Omental fat pad (tissue), 4 donors: Measurements from ENCODE around the gene LGALS3BP. TPM values are rescaled to one million over a fixed set of nuclear protein-coding genes. Genes with fewer than 3 reads are reported as not detected.

ENCODE experiments used
- ATAC-seq: fragments of 150-250 bp; one replicate; pipeline ENCODE4 v1.9.1; 2016; ENCODE audit warnings: mild to moderate bottlenecking, moderate library complexity; ENCODE audit not compliant: low FRiP score
- DNase-seq: peaks from one replicate; pipeline ENCODE4 v3.0.0-alpha.2; 2019; ENCODE audit warnings: low spot score
- total RNA-seq, 4 donors: library from RNA; depleted of rRNA; stranded (reverse); fragments of >200 nt; gene quantifications; one replicate each; pipeline ENCODE4 v1.1.0, GENCODE V29; 2016
- TF ChIP-seq, protein P1 (sequence below), 3 donors: fragments of 450-650 bp; IDR thresholded peaks; one replicate each; pipeline ENCODE4 v1.5.1; 2016 to 2017; ENCODE audit warnings: antibody characterized with exemption in 3 of 3, mild to moderate bottlenecking in 3 of 3, moderate library complexity in 2 of 3

The LGALS3BP gene
- total RNA-seq, 4 donors from 2014 or later = 325 to 516 (median 441) TPM

DNA sequence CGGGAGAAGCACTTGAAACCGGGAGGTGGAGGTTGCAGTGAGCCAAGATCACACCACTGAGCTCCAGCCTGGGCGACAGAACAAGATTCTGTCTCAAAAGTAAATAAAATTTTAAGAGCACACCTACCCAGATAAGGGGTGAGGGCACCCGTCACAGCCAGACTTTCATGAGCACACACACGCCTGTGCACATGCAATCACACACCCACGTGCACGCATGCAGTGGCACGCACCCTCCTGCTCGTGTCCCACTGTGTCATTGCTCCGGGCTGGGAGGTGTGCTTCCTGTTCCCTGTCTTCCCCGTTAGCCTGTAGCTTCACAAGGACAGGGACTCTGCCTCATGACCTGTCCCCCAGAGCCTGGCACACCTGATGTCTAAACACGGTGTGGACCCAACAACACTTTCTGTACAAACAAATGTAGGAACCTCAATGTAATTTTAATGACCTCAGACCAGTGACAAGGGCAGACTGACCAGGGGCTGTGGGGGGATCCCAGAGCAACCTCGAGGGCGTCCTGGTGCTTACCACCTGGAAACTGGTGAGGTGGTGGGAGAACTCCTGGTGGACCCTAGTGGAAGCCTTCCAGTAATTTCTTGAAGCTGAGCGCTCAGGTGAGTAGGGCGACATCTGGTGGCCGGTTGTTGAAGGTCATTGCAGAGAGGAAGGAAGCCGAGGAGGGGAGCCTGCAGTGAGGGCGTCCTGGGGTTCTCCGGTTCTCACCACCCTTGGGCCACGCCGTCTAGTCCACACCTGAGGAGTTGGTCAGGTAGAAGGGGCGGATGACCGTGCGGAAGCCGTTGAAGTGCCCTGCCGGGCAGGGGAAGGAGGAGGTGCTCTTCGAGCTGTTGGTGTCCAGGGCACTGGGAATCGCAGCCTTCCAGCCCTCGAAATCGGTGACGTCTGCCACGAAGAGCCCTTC, 8.6 kb downstream of the LGALS3BP start:
- TF ChIP-seq, protein P1, sequence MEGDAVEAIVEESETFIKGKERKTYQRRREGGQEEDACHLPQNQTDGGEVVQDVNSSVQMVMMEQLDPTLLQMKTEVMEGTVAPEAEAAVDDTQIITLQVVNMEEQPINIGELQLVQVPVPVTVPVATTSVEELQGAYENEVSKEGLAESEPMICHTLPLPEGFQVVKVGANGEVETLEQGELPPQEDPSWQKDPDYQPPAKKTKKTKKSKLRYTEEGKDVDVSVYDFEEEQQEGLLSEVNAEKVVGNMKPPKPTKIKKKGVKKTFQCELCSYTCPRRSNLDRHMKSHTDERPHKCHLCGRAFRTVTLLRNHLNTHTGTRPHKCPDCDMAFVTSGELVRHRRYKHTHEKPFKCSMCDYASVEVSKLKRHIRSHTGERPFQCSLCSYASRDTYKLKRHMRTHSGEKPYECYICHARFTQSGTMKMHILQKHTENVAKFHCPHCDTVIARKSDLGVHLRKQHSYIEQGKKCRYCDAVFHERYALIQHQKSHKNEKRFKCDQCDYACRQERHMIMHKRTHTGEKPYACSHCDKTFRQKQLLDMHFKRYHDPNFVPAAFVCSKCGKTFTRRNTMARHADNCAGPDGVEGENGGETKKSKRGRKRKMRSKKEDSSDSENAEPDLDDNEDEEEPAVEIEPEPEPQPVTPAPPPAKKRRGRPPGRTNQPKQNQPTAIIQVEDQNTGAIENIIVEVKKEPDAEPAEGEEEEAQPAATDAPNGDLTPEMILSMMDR (IDR thresholded peaks at IDR 0.05) = peak in 2 of 3 donors; percentile 49 to 51
- no peak for ATAC-seq
- peak; percentile 93 for DNase-seq

DNA sequence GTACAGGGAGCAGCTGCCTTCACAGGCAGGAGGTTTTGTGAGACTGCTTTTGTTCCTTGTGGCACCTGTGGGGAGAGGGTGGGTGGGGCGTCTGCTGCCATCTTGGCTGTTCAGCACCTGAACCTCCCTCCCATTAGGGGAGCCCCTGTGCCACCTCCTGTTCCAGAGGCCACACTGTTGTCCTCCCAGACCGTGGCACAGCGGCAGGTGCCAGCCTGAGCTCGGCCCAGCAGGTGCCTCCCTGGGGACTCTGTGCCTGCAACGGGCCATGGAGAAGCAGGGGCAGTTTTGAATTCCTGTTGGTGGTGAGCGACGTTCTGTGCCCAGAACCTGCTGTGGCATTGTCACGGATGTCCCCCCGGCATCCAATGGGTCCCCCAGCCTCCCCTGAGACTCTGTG, 9.9 kb downstream of the LGALS3BP start:
- DNase-seq (no peak), ATAC-seq (no peak)

DNA sequence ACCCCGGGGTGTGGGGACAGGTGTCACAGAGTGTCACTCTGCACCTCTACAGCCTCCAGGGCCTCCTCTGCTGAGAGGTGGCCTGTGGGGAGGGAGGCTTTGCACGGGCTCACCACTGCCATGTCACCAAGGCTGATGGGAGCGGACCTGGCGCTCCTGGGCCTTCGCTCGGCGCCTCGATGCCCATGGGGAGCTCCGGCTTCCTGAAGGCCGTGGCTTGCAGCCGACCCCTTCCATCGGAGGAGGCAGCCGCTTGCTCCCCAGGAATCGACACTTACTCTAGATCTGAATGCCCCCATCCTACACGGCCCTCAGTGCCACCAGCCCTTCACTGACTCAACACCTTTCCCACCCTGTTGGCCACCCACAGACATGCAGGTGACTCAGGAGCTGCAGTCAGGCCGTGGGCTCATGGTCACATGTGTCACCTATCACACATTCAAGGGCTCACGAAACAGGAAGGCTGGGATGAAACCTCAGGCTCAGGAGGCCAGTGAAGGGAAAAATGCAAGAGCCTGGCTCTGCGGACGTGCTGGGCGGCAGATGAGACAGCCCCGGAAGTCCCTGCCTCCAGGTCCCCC, 11.9 kb downstream of the LGALS3BP start:
- DNase-seq = no peak
- TF ChIP-seq, protein P1 (IDR thresholded peaks at IDR 0.05) = no peak
- no peak for ATAC-seq

More for the DNA sequence above, 9.9 kb downstream of the LGALS3BP start:
- TF ChIP-seq, protein P1 (IDR thresholded peaks at IDR 0.05) = no peak

DNA sequence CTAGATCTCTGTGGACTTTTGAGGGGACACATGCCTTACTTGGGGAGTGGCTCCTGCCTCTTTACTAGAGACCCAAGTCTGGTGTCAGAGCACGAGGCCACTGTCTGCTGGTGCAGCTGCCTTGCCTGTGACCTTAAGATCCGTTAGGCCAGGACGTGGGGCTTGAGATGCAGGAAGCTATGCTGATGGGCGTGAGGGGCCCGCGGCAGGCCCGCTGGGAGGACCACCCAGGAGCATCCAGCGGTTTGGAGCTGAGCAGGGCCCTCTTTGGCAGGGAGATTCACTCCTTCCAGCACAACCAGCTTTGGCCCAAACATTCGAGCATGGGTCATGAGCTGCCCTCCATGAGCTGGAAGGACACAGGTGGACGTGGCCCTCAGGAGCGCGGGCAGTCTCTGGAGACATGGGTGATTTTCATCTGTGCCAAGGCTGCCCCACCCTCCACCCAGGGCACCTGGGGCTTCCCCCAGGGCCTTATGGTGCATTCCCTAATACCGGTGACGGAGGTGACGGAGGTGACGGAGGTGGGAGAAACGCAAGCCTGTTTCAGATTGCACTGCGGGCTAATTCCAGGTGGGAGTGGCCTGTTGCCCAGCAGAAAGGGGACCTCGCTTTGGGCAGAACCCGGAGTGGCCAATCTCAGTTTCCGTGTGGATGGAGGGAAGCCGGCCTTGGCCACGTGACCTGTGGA, 12.7 kb downstream of the LGALS3BP start:
- no peak for ATAC-seq
- TF ChIP-seq, protein P1 (IDR thresholded peaks at IDR 0.05) = no peak
- no peak for DNase-seq

DNA sequence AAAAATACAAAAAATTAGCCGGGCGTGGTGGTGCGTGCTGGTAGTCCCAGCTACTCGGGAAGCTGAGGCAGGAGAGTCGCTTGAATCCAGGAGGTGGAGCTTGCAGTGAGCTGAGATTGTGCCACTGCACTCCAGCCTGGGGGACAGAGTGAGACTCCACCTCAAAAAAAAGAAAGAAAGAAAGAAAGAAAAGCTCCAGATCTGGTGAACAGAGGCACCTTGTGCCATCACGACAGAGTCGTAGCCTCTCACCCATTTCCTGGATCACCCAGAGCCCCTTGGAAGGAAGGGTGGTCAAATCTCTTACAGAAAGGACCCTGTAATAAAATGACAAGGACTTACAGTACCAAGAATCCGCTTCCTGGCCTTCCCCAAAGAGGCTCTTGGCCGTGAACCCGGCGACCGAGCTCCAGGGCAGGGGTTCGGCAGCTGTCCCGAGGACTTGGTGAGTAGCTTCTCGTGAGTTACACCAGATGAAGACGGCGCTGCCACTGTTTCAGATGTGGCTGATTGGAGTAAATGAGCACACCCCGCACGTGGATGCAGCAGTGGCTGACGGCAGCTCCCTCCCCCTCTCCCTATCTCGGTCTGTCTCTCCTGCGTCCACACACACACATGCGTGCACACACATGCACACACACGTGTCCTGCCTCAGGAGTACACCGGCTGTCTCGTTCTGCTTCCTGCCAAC, 13.5 kb downstream of the LGALS3BP start:
- TF ChIP-seq, protein P1 (IDR thresholded peaks at IDR 0.05) = no peak
- DNase-seq = no peak
- ATAC-seq = no peak

DNA sequence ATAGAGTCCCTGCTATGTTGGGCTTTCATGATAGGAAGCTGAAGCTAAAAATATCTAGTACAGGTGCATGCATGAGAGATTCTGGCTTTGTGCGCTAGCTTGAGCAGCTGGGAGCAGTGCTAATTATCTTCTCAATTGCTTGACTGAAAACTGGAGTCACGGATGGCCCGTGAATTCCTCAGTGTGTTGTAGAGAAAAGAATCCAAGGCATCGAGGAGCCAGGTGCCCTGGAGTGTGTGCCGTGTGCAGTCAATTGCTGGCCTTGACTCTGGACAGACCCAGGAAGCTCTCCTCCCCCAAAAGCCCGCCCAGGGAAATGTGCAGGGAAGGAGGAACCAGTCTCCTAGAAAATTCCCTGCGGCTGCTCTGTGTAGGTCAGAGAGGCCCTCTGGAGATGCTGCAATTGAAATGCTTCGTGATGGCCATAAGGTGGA, 14.2 kb downstream of the LGALS3BP start:
- ATAC-seq (no peak), DNase-seq (no peak)
- TF ChIP-seq, protein P1 (IDR thresholded peaks at IDR 0.05) = no peak
